HG02943 (cell line): ENCODE data around the gene CMIP.

Experiments used
- ATAC-seq: cut with Tn5 transposase; IDR thresholded peaks from one replicate; pipeline ENCODE4 v1.9.1; 2021; ENCODE audit warnings: mild to moderate bottlenecking, low read depth, moderate library complexity; ENCODE audit not compliant: unreplicated experiment

The CMIP gene

DNA sequence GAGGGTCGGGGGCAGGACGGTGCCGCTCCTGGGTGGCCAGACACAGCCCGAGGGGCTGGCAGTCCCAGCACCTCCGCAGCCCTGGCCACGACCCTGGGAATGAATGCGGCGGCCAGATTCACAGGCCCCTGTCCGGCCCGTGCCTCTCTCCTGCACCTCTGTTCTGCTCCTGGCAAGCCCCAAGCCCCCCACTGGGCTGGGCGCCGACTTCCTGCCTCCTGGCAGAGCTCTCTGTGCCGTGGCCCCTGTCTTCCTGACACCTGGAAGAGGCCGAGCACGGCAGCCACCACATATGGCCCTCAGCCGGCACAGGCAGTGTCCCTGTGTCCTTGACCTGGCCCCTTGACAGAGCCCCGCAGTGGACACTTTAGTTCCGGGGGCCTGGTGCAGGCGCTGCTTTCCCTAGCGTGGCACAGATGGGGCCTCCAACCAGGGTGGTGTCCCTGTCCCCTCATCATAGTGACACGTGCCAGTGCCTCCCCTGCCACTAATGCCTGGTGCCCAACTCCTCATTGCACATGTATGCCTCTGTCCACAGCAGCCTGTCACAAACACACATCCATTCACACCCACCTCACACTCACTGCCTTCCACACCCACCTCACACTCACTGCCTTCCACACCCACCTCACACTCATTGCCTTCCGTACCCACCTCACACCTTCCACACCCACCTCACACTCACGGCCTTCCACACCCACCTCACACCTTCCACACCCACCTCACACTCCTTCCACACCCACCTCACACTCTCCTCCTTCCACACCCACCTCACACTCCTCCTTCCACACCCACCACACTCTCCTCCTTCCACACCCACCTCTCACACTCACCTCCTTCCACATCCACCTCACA lies 223.9 kb downstream of the CMIP start:
- ATAC-seq: no peak

DNA sequence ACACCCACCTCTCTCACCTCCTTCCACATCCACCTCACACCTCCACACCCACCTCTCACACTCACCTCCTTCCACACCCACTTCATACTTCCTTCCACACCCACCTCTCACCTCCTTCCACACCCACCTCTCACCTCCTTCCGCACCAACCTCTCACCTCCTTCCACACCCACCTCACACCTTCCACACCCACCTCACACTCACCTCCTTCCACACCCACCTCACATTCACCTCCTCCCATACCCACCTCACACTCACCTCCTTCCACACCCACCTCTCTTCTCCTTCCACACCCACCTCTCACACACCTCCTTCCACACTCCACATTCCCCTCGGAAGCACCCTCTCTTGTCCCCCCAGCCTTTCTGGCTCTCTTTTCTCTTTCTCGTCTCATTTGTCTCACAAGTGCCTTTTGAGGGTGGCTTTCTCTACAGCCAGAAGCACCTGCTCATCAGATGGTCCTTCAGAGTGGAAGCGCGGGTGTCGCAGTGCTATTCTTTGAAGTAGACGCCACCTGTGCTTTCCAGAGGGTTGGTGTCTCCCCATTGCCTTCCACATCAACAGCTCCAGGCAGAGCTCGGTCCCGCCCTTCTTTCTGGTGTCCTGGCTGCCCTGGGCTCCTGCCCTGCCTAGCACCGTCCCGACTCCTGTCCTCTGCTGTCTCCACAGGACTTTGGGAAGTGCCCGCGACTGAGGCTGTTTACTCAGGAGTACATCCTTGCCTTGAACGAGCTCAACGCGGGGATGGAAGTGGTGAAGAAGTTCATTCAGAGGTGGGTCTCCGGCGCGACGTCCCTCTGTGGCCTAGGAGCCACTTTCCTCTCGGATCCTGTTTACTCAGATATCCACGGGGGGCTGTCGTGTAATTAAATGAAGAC lies 225.1 kb downstream of the CMIP start:
- ATAC-seq: no peak

DNA sequence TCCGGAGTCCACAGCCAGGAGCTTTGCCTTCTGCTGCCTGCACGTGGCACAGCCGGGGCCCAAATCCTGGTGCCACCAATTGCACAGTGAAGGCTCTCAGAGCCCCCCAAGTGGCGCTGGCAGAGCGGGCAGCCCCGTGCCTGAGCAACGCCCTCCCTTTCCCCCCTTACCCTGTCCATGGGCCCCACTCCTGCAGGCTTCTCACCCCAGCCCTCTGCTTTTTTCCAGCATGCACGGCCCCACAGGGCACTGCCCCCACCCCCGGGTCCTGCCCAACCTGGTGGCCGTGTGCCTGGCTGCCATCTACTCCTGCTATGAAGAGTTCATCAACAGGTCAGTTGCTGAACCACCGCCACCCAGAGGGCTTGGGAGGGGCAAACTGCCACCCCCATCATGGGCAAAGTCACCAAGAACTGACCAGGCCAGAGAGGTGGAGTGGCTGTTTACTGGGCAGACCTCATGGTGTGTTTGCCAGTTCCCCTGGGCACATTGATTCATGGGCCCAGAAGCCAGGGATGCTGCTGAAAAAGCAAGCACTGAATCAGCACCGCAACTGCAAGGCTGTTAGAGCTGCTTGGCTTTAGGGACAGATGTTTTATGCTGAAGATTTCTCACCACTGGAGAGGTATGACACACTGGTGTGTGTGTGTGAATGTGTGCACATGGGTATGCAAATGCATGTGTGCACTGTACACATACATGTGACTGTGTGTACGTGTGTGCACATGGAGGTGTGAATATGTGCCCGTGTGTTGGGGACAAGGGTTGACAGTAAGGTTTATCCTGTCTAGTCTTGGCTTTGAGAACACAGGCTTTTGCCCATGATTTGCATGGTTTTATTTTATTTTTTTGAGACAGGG lies 227.4 kb downstream of the CMIP start:
- ATAC-seq: no peak

DNA sequence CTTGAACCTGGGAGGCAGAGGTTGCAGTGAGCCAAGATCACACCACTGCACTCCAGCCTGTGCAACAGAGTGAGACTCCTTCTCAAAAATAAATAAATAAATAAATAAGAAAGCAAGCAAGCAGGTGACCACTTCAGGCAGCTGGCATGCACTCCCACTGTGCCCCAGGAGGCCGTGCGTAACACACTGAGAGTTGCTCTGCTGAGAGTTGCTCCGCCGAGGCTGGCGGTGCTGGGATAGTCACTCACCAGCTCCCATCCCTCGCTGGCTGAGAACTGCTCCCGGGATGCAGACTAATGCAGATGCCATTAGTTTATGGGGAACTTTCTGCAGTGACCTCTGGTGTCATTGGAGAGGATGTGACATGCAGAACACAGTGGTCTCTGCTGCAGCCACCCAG lies 228.8 kb downstream of the CMIP start:
- ATAC-seq: no peak

DNA sequence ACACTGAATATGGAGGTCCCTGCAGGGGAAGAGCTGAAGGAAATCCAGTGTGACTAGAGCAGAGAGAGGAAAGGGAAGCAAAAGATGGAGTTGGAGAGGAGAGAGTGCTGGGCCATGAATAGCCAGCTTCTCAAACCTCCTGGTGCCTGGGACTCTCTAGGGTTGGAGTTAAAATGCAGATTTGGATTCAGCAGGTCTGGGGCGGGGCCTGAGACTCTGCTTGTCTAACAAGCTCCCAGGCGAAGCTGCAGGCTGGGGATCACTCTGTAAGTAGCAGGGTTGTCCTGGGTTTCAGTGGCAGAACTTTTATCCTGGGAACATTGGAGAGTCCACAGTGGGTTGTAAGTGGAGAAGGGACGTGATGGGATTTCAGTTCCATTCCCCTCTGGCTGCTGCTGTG lies 231.1 kb downstream of the CMIP start:
- no peak for ATAC-seq

DNA sequence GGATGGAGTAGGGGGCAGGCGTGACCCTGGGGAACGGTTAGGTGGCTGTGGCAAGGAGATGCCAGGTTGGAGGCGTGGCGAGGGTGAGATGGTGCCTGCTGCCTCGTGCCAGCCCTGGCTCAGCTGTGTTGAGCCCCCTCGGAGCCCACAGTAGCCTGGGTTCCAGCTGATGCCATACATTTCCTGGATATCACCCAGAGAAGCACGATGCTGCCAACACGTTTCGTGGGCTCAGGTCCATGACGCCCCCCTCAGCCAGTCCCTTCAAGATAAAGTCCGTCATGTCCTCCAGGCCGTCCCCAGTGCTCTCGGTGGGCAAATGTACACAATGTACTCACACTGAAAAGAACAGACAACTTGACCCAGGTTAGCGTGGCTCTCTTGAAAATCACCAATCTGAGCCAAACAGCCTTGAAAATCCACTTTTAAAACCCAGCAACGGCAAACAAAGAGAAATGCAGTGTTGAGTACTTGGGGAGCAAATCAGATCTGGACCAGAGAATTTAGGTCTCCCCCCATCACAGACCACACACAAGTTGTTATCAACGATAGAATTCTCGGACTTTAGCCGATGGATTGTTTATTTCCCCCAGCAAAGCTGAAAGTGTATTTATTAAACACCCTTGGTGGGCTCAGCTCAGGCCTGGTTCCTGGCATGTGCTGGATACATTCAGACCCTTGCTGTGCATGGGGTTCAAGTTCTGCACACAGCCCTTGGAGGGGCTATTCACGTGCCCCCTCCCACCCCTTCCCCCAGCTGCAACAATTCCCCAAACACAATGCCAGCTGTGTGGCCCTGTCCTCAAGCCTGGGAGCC lies 231.7 kb downstream of the CMIP start:
- ATAC-seq: no peak

DNA sequence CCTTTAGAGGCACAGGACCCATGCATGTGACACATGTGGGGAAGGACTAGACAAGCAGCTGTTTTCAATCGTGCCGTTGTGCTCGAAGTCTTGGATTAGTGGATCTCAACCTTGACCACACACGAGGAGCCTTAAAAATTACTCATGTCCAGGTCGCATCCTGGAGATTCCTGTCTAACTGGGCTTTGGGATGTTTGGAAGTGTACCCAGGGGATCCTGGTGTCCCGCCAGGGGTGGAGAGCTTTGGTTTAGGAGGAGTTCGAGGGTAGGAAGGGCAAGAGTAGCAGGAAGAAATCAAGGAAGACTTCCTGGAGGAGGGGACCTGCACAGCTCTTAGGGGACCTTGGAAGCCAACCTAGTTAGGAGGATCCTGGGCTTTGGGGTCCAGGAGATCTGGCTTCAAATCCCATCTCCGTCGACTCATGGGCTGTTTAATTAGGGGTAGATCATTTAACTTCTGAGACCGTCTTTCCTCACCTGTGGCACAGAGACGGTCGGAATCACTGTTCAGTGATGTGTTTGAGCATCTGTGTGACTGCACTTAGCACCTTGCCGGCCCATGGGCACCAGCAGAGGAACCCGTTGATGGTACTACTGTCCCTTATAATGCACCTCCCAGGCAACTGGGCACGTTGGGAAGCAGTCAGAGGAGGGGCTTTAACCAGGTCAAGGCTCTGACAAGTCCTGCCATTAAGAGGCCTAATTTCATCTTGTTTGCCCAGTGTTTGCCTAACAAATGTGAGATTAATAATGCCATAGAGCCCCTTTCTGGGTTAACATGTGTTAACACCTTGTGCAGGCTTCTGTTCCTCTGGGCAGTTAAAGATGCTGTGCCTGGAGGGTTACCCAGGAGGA lies 232.5 kb downstream of the CMIP start:
- ATAC-seq: no peak

DNA sequence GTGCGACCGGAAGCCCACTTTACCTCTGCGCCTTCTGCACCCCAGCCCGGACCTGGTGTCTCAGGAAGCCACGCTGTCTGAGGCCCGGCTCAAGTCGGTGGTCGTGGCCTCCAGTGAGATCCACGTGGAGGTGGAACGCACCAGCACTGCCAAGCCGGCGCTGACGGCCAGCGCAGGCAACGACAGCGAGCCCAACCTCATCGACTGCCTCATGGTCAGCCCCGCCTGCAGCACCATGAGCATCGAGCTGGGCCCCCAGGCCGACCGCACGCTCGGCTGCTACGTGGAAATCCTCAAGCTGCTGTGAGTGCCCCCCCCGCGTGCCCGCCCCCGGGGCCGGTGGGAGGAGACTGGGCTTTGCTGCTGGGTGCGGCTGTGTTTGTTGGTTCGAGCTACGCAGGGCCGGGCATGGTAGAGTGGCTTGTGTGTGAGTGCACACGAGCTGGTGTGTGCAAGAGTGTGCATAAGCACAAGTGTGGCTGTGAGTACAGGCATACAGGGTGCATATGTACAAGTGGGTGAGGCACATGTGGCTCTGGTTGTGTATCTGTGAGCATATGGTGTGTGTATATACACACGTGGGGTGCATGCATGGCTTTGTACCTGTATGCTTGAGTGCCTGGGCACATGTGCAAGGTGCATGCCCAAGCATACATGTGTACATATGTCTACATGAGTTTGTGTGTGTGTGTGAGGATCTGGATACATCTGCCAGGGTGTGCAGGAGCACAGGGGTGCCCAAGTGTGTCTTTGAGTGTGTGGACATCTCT lies 233.9 kb downstream of the CMIP start:
- no peak for ATAC-seq

DNA sequence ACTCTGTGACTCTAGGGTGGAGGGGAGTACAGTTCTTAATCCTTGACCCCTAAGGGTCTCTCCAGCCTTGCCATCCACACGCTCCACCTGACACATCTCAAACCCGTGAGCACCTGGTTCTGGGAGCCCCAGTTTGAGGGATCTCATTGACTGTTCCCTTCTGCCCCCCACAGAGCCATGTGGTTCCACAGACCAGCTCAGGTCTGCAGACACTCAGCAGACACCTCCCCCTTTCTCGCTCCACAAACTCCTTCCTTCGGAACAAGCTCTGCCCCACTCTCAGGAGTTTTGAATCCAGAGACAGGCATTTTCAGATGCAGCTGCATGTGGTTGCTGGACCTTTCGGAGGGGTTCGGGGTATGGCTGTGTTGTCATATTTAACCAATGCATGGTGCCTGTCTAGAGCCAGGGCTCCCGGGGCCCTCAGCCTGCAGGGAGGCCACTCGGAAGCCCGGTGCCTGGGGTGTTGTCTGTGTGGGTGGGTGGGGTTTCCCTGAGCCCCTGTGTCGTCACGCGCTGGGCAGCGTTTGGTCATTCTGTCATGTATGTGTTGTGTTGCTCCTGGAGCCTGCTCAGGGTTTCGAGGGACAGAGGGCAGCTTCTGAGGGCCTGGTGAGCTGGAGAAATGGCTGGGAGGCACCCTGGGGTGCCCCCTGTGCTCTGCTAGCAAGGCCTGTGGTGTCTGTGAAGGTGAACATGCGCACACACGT lies 235.3 kb downstream of the CMIP start:
- ATAC-seq: no peak

DNA sequence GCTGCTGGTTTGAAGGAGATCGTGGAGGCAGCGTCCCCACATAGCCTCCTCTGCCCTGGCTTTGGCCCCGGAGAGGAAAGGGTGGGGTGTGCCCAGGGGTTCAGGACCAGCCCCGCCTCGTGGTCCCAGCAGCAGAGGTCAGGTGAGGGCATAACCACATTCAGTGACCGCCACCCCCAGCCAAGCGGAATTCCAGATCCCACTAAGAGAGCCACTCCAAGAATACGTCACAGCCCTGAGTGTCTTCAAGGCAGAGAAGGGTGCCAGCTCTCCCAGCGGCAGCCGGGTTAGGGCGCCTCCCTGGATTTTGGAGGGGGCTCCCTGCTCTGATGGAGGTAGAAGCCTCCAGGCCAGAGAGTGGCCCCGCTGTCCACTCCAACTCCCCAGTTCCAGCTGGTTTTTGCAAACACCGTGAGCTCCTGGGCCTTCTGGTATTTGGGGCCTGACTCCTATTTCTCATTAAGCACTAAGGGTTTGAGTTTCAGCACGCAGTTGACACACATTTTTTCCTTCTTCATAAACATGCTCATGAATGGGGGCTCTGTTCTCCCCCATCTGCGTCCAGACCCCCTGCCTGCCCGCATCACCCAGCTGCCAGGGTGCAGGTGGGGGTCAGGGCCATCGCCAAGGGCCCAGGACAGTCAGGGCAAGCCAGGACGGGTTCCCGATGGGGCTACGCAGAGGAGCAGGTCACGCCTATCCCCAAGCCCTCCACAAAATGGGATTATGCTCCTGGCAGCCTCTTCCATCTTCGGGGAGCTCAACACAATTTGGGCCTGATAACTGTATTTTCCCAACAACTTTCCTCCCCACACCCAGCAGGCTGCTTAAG lies 236.1 kb downstream of the CMIP start:
- no peak for ATAC-seq

DNA sequence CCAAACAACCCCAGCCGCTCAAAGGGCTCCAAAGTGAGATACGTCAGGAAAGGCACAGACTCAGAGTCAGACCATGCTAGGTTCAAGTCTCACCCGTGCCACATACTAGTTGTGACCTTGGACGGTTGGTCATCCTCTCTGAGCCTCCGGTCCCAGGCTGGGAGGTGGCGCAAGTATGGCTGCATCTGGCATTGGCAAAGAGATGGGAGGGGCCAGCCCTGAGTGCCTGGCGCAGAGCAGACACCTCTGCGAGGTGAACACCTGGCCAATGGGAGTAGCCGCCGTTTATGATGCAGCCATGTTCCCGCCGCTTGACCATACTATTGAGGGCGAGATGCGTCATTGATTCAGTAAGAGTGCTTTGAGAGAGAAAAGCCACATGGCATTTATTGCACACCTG lies 236.7 kb downstream of the CMIP start:
- ATAC-seq: no peak

DNA sequence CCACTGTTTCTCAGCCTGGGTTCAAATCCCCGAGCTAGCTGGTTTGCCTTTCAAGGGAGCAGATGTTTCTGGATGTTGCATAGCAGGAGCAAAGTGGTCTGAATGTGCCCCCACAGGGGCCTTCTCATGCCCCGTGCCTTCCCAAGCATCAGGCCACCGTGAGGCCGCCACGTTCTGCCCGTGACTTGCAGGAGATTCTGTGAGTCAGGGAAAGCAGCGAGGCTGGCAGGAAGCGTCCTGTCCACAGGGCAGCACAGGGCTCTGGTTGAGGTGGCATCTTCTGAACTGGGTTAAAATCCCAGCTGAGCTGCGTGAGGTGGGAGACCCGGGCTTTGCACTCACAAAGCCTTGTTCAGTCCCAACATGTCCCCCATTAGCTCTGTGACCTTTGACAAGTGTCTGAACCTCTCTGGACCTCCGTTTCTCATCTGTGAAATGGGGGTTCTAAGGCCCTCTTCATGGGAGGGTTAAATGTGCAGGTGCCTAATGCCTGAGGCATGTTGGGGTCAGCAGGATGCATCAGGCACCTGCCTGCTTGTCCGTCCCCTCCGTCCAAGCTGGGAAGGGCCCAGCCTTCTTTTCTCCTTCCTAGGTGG lies 239.7 kb downstream of the CMIP start:
- no peak for ATAC-seq

DNA sequence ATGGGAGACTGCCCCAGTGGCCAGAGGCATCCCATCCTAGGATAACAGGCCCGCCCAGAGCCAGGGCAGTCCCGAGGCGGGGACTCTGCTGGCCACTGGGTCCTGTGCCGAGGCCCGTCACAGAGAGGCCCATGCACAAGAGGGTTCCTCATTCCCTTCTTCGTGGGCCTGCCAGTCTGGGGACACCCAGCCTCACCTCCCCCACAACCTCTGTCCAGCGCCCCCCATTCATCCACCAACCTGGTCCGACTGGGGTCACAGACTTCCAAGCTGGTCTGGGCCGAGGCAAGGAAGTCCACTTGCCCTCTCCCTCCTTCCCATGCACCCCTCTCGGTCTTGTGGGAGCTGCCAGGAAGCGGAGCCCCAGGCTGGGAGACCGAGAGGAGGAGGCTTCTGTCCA lies 240.3 kb downstream of the CMIP start:
- no peak for ATAC-seq

DNA sequence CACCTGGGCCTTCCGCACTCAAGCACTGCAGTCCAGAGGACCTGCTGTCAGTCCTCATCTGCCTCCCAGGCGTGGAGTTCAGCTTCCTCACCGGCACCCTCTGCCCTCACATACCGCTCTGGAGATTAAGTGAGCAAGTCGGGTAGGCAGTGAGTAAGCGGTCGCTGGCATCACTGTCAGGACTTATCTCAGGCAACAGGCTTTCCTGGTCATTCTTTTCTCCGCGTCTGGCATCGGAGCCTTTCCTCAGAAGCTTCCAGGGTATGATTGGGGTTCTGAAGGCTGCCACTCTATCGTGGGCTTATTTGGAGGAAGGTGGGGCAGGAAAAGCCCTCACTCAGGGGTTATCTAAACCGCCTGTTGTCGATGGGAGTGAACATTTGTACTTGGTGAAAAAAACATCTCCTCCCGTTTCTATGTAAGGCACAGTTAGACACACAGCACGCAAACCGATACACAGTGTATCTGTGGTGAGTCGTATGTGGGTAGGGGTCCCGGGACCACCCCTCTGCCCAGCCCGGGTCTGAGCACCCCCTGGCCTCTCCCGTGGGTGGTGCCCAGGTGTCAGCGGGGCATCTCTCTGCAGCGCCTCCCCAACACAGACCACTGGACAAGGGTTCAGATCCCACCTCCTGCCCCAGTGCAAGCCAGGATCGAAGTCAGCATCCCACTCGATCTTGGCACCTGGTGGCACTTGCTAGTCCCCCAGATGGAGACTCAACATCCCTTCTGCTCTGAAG lies 242.0 kb downstream of the CMIP start:
- no peak for ATAC-seq

DNA sequence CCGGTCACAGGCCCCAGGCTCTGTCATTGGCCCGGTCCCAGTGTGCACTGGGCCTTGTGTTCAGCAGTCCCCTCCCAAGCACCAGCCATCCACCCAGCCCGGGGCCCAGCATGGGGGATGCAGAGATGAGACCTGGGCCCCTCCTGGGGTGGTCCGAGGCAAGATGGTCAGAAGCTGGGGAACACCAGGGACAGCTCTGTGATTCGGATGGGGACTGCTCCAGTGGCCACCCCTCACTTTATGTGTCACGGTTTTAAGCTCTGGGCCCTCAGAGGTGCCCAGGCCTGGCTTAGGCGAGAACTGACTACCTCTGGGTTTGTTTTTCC lies 242.5 kb downstream of the CMIP start:
- ATAC-seq: no peak

DNA sequence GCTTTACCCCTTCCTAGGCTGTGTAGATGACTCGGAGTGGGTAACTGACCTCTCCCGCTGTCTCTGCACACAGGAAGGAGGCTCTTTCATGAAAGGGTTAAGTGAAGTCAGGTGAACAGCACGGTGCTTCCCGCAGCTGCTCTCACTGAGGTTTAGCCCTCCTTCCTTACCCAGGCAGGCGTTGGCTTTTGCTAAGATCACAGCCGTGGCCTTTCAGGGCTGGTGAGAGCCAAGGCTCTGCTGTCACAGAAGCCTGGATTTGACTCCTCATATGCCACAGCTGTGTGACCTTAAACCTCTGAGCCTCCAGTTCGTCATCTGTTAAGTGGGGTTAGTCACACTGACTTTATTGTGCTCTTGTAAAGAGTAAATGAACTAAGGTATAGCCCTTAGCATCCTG lies 243.6 kb downstream of the CMIP start:
- no peak for ATAC-seq
